Transverse colon (tissue), 3 donors: ENCODE measurements around the gene MESD.

ENCODE experiments used
- POLR2A ChIP-seq: fragments of 450-650 bp; IDR thresholded peaks from one replicate; pipeline ENCODE4 v1.6.1; 2016; ENCODE audit warnings: antibody characterized with exemption, mild to moderate bottlenecking, moderate library complexity
- TF ChIP-seq, protein P1 (sequence below), 5 experiments: fragments of 200-600 bp in 3 of 5; fragments of 450-650 bp in 2 of 5; sonication (generic) in 3 of 5; IDR thresholded peaks; 1 replicate in 2 of 5; 2 replicates in 3 of 5; pipeline ENCODE4 v1.5.1; 2016 to 2017; ENCODE audit warnings: antibody characterized with exemption in 5 of 5, inconsistent platforms in 3 of 5, mild to moderate bottlenecking in 2 of 5, moderate library complexity in 1 of 5

DNA sequence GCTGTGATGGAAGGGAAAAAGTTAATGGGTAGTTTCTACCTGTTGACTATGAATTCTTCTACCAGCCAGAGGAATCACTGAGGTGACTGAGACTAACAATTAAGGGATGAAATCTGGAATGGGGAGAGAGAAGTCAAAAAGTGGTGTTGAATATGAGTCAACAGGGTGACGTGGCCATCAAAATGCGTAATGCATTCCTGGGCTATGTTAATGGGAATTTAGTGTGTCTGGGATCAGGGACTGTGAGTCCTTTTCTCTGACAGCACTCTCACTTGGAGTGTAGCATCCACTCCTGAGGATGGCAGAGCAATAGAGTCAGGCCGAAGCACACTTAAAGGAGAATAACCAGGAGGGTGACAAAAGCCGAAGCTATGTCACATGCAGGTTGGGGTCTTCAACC, 60.4 kb downstream of the MESD start:
- TF ChIP-seq, protein P1, sequence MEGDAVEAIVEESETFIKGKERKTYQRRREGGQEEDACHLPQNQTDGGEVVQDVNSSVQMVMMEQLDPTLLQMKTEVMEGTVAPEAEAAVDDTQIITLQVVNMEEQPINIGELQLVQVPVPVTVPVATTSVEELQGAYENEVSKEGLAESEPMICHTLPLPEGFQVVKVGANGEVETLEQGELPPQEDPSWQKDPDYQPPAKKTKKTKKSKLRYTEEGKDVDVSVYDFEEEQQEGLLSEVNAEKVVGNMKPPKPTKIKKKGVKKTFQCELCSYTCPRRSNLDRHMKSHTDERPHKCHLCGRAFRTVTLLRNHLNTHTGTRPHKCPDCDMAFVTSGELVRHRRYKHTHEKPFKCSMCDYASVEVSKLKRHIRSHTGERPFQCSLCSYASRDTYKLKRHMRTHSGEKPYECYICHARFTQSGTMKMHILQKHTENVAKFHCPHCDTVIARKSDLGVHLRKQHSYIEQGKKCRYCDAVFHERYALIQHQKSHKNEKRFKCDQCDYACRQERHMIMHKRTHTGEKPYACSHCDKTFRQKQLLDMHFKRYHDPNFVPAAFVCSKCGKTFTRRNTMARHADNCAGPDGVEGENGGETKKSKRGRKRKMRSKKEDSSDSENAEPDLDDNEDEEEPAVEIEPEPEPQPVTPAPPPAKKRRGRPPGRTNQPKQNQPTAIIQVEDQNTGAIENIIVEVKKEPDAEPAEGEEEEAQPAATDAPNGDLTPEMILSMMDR (IDR thresholded peaks at IDR 0.05): no peak
- TF ChIP-seq POLR2A: no peak
